Measurements from ENCODE around the gene CHI3L2. TPM values are rescaled to one million over a fixed set of nuclear protein-coding genes. Genes with fewer than 3 reads are reported as not detected.
A peak's percentile ranks its signal among the peaks of the same experiment; 100 is the strongest.

CHI3L2 gene
- total and polyA plus RNA-seq, 7 donors, result 0.24 to 2.2 (median 0.42) TPM

- no peaks in the 10 kb centered on the region for H3K36me3 ChIP-seq (ENCODE audit: insufficient read depth in 1 of 2, low read depth in 1 of 2)
- H3K27ac ChIP-seq, result no peak overlapping the region
- peaks cover 4% of the 10 kb centered on the region for H3K4me1 ChIP-seq
- intact Hi-C loops (cut with DNase I), result no loop called here
- H3K4me3 ChIP-seq, result peak overlapping the region; percentile 74
- DNase-seq (peak; percentile 77 to 82), ATAC-seq (peak; percentile 38 to 67 (median 51))
- no peak for TF ChIP-seq CTCF (IDR thresholded peaks at IDR 0.05)
- H3K27me3 ChIP-seq (ENCODE audit: insufficient read depth in 3 of 3, low read length in 2 of 3), result peaks cover 0 to 40% (median 17%) of the 10 kb centered on the region in 3 donors
- WGBS, 3 donors, result 11 to 18% (median 13%) methylated on average over 20 to 41 of the region's 41 CpGs
- H3K9me3 ChIP-seq, result no peaks in the 10 kb centered on the region
Observed at GRCh38 chr1:111203681-111204200, 23.8 kb upstream of the CHI3L2 start.

GRCh38 chr1:111204201-111204982 lies 23.1 kb upstream of the CHI3L2 start:
- peak; percentile 40 to 65 for DNase-seq
- H3K36me3 ChIP-seq (ENCODE audit: insufficient read depth in 1 of 2, low read depth in 1 of 2), result no peaks in the 10 kb centered on the region
- intact Hi-C loops (cut with DNase I), result no loop called here
- TF ChIP-seq CTCF (IDR thresholded peaks at IDR 0.05), result no peak
- 2 to 3% (median 3%) methylated on average over 56 to 61 of the region's 61 CpGs for WGBS, 3 donors
- no peaks in the 10 kb centered on the region for H3K9me3 ChIP-seq
- H3K27ac ChIP-seq, result no peak overlapping the region
- peaks cover 4% of the 10 kb centered on the region for H3K4me1 ChIP-seq
- peak; percentile 47 to 66 (median 61) for ATAC-seq
- peak overlapping the region; percentile 74 for H3K4me3 ChIP-seq
- H3K27me3 ChIP-seq (ENCODE audit: insufficient read depth in 3 of 3, low read length in 2 of 3), result peaks cover 0 to 40% (median 17%) of the 10 kb centered on the region in 3 donors

- Histone ChIP-seq H3K4me3 (peak overlapping the region; percentile 74), H3K36me3 (ENCODE audit: insufficient read depth in 1 of 2, low read depth in 1 of 2) (no peaks in the 10 kb centered on the region), H3K27me3 (ENCODE audit: insufficient read depth in 3 of 3, low read length in 2 of 3) (peaks cover 0 to 40% (median 17%) of the 10 kb centered on the region in 3 donors), H3K9me3 (no peaks in the 10 kb centered on the region), H3K27ac (no peak overlapping the region), H3K4me1 (peaks cover 4% of the 10 kb centered on the region)
- no peak for TF ChIP-seq CTCF (IDR thresholded peaks at IDR 0.05)
- intact Hi-C loops (cut with DNase I), result no loop called here
- 59 to 60% (median 59%) methylated on average over 9 of the region's 9 CpGs for WGBS, 3 donors
- DNase-seq (no peak), ATAC-seq (no peak)
Observed at GRCh38 chr1:111204983-111205713, 22.4 kb upstream of the CHI3L2 start.

GRCh38 chr1:111205714-111206050 lies 21.8 kb upstream of the CHI3L2 start:
- Histone ChIP-seq H3K9me3 (no peaks in the 10 kb centered on the region), H3K36me3 (ENCODE audit: insufficient read depth in 1 of 2, low read depth in 1 of 2) (no peaks in the 10 kb centered on the region), H3K27ac (no peak overlapping the region), H3K27me3 (ENCODE audit: insufficient read depth in 3 of 3, low read length in 2 of 3) (peaks cover 0 to 40% (median 17%) of the 10 kb centered on the region in 3 donors), H3K4me3 (no peak overlapping the region), H3K4me1 (peaks cover 4% of the 10 kb centered on the region)
- intact Hi-C loops (cut with DNase I), result no loop called here
- WGBS, 3 donors, result 63 to 71% (median 71%) methylated on average over 2 of the region's 2 CpGs
- ATAC-seq, result no peak
- DNase-seq, result no peak
- no peak for TF ChIP-seq CTCF (IDR thresholded peaks at IDR 0.05)
